Measurements from ENCODE around the gene PPA2. TPM values are rescaled to one million over a fixed set of nuclear protein-coding genes. Genes with fewer than 3 reads are reported as not detected.

Gene PPA2
- total RNA-seq, 4 donors from 2014 or later, result 56.4 to 82.8 (median 60.2) TPM

DNA sequence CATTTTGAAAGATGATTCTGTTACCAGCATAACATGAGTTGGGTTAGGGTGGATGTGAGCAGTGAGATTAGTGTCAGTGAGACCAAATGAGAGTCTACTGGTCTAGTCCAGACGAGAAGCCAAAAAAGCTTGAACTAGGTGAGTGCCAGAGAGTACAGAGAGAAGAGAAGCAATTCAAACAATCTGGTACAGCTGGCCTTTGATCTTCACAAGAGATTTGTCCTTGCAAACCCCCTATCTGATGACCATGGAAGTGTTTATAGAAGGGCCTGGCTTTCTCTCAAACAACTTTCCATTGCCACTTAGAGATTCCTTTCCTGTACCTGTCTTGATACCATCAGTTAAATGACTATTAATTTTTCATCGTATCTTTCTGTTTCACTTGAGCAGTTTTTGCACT, 128.5 kb downstream of the PPA2 start:
- TF ChIP-seq, protein P1, sequence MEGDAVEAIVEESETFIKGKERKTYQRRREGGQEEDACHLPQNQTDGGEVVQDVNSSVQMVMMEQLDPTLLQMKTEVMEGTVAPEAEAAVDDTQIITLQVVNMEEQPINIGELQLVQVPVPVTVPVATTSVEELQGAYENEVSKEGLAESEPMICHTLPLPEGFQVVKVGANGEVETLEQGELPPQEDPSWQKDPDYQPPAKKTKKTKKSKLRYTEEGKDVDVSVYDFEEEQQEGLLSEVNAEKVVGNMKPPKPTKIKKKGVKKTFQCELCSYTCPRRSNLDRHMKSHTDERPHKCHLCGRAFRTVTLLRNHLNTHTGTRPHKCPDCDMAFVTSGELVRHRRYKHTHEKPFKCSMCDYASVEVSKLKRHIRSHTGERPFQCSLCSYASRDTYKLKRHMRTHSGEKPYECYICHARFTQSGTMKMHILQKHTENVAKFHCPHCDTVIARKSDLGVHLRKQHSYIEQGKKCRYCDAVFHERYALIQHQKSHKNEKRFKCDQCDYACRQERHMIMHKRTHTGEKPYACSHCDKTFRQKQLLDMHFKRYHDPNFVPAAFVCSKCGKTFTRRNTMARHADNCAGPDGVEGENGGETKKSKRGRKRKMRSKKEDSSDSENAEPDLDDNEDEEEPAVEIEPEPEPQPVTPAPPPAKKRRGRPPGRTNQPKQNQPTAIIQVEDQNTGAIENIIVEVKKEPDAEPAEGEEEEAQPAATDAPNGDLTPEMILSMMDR (IDR thresholded peaks at IDR 0.05; ENCODE audit: low read depth), result no peak

DNA sequence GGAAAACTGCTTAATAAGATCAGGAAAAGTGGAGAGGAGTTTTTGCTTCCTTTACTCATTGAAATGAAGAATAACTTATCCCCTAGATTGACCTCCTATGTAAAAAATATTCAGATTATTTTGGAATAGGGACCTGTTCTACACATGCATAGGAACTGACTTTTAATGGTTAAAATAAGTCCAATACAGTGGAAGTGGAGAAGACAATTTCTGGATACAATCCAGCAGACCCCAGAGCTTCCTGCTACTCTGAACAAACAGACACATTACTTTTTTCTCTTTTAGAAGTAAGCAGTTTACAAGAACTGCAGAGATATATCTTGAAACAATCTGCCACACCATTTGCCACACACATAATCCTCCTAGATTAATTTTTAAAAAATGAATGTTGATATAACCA, 129.7 kb downstream of the PPA2 start:
- TF ChIP-seq, protein P1 (IDR thresholded peaks at IDR 0.05; ENCODE audit: low read depth), result no peak

DNA sequence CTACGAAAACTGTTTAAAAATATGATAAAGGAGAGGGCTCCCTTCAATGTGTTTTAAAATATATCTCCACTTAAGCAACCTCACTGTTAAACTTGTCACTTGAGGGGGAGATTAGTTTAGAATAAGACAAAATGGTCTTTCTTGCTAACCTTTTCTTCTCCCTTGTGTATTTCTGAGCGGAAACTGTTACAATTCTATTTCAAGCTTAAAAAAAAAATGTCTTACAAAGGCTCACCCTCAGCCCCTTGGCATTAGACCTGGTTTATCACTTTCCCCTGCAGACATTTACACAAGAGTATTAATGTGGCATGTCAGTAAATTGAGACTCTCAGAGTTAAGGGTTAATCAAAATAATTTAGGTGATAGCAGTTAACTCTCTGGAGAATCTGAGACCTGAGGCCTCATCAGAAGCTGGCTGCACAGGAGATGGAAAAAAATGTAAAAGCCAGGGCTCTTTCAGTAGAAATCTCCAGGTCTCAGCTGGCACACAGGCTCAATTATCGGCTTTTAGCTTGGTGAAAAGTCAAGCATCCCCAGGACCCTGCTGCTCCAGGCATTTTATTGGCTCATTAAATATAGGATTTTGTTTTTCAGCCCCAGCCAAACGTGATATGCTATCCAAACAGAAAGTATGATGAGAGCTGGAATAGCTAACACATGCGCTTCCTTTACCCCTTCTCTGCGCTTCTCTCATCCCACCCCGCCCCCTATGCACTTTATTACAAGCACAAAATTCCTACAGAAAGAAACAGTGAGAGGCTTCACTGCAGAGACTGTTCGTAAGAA, 130.5 kb downstream of the PPA2 start:
- TF ChIP-seq, protein P1 (IDR thresholded peaks at IDR 0.05; ENCODE audit: low read depth), result no peak

DNA sequence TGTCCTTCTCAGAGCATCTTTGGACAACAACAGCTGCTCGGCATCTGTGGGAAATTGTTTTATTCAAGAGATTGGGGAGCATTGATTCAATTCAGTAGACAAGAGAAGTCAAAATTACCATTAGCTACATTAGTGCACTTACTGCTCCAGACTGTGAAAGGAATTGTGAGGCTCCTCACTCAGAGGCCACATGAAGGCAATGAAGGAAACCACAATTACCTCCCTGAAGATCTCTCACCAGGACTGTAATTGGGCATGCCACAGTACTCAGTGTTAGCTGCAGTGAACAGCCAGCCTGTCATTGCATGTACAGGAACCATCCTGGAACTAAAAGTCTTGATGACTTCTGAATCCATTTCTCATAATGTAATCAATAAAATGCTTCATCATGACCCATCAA, 144.8 kb downstream of the PPA2 start:
- TF ChIP-seq, protein P1 (IDR thresholded peaks at IDR 0.05; ENCODE audit: low read depth), result no peak

DNA sequence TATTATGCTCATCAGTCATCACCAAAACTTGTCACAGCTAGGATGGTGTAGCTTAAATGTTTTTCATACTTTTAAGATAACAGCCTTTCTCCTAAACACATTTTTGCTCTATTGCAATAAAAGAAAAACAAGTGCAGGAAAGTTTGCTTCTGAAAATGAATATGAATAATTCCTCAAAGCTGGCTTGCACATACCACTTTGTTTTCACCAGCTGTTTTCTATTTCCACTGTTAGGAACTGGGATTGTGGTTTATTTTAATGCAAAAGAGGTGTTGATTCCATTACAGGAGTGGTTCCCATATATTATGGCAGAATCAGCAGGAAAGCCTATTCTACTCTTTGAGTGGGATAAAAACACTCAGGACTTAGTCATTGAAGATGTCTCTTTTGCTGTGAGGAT, 145.9 kb downstream of the PPA2 start:
- TF ChIP-seq, protein P1 (IDR thresholded peaks at IDR 0.05; ENCODE audit: low read depth), result no peak

DNA sequence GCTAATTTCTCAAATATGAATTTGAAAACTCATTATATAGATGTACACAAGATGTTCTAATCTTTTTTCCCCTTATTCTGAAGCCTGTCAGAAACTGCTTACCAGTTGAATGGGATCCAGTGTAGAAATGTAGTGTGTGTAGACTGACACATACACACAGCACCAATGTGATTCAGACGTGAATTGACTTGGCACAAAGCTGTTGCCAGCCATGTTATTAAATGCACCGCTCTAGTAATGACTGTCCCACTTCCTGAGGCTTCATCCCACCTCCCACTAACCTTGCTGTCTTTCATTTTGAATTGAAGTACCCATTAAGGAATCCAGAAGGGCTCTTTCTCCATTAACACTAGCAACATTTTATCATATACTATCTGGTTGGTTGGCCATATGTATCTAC, 146.6 kb downstream of the PPA2 start:
- TF ChIP-seq, protein P1 (IDR thresholded peaks at IDR 0.05; ENCODE audit: low read depth), result no peak

Small RNAs within 50 kb of the gene (small RNA-seq; reads per million reads assigned to genes)
- gene RNU6-553P, result not detected

Other genes with a start within 250 kb of the PPA2 start
- not detected for gene ARHGEF38, start 78.6 kb upstream of the PPA2 start, total RNA-seq
- gene INTS12, start 234.6 kb upstream of the PPA2 start, total RNA-seq, result 10 to 100 TPM; 16.4 to 32.4 (median 22.0) TPM
- gene GSTCD, start 234.7 kb upstream of the PPA2 start, total RNA-seq, result 10 to 100 TPM in 2 of 4 donors, 1 to 10 TPM in 2; 6.2 to 11.9 (median 9.1) TPM

Data from subcutaneous adipose tissue (tissue), 4 donors.